Coronary artery (tissue), 2 donors: ENCODE measurements around the gene POLD4.

ENCODE experiments used
- DNase-seq: peaks from one replicate; pipeline ENCODE4 v3.0.0-alpha.2; 2017; ENCODE audit warnings: low spot score
- H3K27ac ChIP-seq, 2 donors: fragments of 200-600 bp; sonication (generic); one replicate each; pipeline ENCODE4 v1.5.1; 2016 to 2019
- H3K4me3 ChIP-seq: fragments of 200-600 bp; sonication (generic); 2 replicates; pipeline ENCODE4 v1.5.1; 2016; ENCODE audit warnings: mild to moderate bottlenecking, moderate library complexity
- CTCF ChIP-seq: fragments of 200-600 bp; sonication (generic); IDR thresholded peaks from one replicate; pipeline ENCODE4 v1.5.1; 2019; ENCODE audit warnings: antibody characterized with exemption

POLD4 gene

GRCh38 chr11:67372321-67372992 is 19.1 kb upstream of the POLD4 start:
- TF ChIP-seq CTCF, result no peak
- Histone ChIP-seq H3K4me3 (peak overlapping the region; percentile 88), H3K27ac (peak overlapping the region; percentile 85 to 93)
- no peak for DNase-seq

GRCh38 chr11:67371911-67372320 is 18.6 kb upstream of the POLD4 start:
- Histone ChIP-seq H3K4me3 (peak overlapping the region; percentile 88), H3K27ac (peak overlapping the region; percentile 85 to 93)
- DNase-seq, result no peak
- no peak for TF ChIP-seq CTCF

GRCh38 chr11:67371189-67371910 is 18.0 kb upstream of the POLD4 start:
- Histone ChIP-seq H3K27ac (peak overlapping the region in 1 of 2 donors; percentile 93), H3K4me3 (peak overlapping the region; percentile 88)
- TF ChIP-seq CTCF, result no peak
- DNase-seq, result no peak

GRCh38 chr11:67370351-67371076 is 17.2 kb upstream of the POLD4 start:
- Histone ChIP-seq H3K27ac (peak overlapping the region in 1 of 2 donors; percentile 93), H3K4me3 (no peak overlapping the region)
- TF ChIP-seq CTCF, result no peak
- no peak for DNase-seq

GRCh38 chr11:67369801-67370284 is 16.5 kb upstream of the POLD4 start:
- DNase-seq, result no peak
- Histone ChIP-seq H3K4me3 (no peak overlapping the region), H3K27ac (peak overlapping the region in 1 of 2 donors; percentile 93)
- TF ChIP-seq CTCF, result no peak

GRCh38 chr11:67369275-67369674 is 15.9 kb upstream of the POLD4 start:
- Histone ChIP-seq H3K27ac (no peak overlapping the region), H3K4me3 (no peak overlapping the region)
- no peak for DNase-seq
- TF ChIP-seq CTCF, result no peak
